HL-60/S4 treated with phorbol 12-myristate 13-acetate at 8.2 ng/mL for 4 days and 3 days (cell line): ENCODE data around the gene MAGI2.

Experiments
- in situ Hi-C: fragments of 300-500 bp; cut with MboI; formaldehyde crosslinking; loops from 2 replicates; pipeline ENCODE4 v1.15.0; 2022; ENCODE audit warnings: low sequenced_read_pairs

The MAGI2 gene

GRCh38 chr7:79272938-79273337 lies 180.5 kb downstream of the MAGI2 start:
- in situ Hi-C loops, result no loop called here

- in situ Hi-C loops, result no loop called here
Measured at GRCh38 chr7:79272066-79272669, 181.3 kb downstream of the MAGI2 start.

- in situ Hi-C loops, result no loop called here
Measured at GRCh38 chr7:79268730-79269129, 184.7 kb downstream of the MAGI2 start.

DNA sequence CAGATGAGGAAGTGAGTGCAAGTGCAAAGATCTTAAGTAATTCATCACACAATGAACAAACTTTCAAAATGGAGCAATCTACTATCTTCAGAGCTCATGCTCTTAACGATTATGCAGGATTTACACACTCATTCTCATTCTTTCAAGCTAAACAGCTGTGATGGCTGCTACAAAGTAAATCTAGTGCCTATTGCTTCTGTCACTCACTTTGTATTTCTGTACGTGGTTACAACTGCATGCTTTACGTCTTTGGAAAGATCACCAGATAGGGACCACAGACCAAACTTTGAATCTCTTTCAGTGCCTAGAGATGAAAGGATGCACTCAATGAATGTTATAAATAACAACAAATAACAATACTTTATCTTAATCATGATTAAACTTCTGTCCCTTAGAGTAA lies 194.6 kb downstream of the MAGI2 start:
- in situ Hi-C loops, result no loop called here

DNA sequence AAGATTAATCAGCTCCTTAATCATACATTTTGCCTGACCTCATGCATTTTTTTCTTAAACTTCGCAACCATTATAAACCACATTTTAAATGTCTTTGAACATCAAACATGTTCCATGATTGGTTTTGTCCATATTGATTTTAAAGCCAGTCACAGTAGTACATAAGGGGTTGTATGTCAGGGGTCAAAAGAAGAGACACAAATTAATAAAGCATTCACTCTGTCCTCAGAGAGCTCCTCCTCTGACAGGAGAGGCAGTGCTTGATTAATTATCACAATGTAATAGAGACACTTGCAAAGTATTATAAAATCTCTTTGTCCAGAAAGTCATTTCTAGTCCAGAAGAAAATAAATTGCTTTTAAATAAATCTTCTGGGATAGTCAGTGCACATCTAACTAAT lies 195.5 kb downstream of the MAGI2 start:
- in situ Hi-C loops, result no loop called here

DNA sequence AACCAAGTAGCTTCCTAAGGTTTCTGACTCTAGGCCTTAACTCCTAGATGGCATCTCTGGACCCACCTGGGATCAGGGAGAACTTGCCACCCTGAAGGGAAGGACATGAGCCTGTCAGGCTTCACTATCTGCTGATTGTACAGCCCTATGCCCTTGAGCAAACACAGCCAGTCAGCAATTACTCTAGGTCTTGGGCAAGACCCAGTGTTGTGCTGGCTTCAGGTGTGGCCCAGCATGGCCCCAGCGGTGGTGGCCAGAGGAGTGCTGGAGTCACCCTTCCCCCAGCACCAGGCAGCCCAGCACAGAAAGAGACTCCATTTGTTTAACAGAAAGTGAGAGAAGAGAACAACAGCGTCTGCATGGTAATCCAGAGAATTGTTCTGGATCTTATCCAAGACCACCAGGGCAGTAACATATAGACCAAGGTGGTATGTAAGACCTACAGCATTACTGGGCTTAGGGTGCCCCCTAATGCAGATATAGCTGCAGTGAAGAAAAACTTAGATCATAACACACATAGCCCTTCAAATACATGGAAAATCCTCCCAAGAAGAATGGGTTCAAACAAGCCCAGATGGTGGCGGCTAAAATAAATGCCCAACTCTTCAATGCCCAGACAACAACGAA lies 207.7 kb downstream of the MAGI2 start:
- in situ Hi-C loops, result no loop called here

GRCh38 chr7:79244482-79244881 lies 209.0 kb downstream of the MAGI2 start:
- in situ Hi-C loops, result no loop called here

DNA sequence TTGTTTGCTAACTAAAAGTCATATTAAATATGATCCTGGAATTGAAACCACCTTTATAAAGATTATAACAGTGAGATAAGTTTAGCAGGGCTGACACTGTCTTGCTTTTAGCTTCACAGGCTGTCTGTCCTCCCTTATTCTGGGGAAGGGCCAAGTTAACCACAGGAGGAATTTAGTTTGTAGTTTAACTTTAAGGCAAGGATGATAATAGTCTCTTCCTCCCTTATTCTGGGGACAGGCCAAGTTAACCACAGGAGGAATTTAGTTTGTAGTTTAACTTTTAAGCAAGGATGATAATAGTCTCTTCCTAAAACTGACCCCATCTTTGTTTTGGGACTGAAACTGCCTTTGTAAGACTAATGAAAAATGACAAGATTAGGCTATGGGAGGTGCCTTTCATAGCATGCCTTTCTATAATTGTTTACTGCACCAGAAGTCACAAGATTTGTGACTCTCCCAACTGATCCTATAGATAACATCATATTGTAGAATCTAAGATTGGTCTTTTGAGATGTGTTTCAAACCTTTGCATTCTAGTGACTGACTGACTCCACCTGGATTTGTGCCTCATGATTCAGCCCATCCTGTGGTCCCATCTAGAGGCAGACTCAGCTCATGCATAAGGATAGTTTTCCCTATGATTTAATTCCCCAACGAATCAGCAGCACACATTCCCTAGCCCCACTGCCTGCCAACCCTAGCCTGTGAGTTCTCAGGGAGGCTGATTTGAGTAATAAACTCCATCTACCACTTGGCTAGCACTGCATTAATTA lies 212.0 kb downstream of the MAGI2 start:
- in situ Hi-C loops, result no loop called here

- in situ Hi-C loops, result no loop called here
Measured at GRCh38 chr7:79240413-79240812, 213.1 kb downstream of the MAGI2 start.

DNA sequence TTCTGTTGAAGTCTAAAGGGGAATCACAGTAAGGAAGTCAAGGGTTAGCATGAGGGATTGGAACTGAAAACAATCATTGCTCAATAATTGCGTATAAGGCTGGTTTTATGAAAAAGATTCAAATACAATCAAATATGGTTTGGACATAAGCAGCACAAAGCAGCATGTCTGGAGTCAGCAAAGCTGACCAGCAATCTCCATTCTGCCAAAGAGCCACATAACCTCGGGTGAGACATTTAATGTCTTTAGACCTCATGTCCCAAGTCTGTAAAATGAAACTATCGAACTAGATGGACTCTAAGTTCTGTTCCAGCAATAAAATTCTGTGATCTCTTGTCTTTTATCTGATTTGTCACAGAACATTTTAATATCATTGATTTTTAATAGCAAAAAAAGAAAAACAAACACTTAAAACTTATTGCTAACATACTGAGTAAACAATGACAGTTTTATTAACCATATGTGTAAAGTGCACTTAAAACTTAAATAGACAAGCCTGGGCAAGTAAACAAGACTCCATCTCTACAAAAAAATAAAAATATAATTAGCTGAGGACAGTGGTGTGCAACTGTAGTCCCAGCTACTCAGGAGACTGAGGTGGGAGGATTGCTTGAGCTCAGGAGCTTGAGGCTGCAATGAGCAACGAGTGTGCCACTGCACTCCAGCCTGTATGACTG lies 217.0 kb downstream of the MAGI2 start:
- in situ Hi-C loops, result no loop called here

DNA sequence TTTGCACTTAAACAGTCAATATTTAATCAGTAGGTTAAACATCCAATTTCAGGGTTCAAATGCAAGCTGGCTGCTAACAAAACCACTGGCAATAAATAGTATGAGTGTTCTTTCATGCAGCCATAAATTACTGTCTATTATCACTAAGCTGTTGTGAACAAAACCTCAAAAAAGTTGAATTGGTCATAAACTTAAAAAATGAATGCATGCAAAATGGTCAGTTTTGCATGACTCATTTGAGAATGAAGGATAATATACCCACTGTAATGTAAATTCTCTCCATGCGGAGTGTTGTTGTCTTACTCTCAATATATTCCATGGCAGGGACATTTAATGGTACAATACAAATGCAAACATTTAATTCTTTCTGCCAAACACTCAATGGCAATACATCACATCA lies 226.4 kb downstream of the MAGI2 start:
- in situ Hi-C loops, result no loop called here

GRCh38 chr7:79221211-79221610 lies 232.3 kb downstream of the MAGI2 start:
- in situ Hi-C loops, result no loop called here

DNA sequence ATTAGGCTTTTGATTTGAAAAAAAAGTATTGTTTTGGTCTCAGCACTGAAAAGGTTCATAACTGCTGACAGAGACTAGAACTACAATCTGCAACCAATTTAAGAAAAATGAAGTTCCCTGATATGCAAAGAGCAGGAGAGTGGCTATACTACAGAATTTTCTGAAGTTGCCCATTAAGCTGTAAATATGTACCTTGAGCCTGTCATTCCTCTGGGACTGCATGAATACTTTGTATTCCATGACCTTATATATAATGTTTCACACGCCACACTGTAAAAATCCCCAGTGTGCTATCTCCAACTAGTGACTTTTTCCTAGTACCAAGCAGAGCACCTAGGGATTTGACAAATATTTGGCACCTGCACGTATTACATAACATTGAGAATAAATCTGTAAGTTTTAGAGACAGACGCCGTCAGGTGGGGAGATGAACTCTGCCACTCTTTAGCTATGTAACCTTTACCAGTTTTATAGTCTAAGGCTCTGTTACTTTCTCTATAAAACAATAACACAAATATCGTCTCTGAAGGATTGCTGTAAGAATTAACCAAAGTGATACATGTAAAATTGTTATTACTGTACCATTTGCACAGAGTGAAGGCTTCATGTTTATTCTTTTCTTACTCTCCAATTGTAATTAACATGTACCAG lies 235.4 kb downstream of the MAGI2 start:
- in situ Hi-C loops, result no loop called here

- in situ Hi-C loops, result no loop called here
Measured at GRCh38 chr7:79217468-79217867, 236.0 kb downstream of the MAGI2 start.

- in situ Hi-C loops, result no loop called here
Measured at GRCh38 chr7:79216236-79216635, 237.2 kb downstream of the MAGI2 start.

- in situ Hi-C loops, result no loop called here
Measured at GRCh38 chr7:79212334-79212733, 241.1 kb downstream of the MAGI2 start.

GRCh38 chr7:79211724-79212123 lies 241.7 kb downstream of the MAGI2 start:
- in situ Hi-C loops, result no loop called here

GRCh38 chr7:79199961-79200360 lies 253.5 kb downstream of the MAGI2 start:
- in situ Hi-C loops, result no loop called here

- in situ Hi-C loops, result no loop called here
Measured at GRCh38 chr7:79199266-79199665, 254.2 kb downstream of the MAGI2 start.

GRCh38 chr7:79185605-79186004 lies 267.9 kb downstream of the MAGI2 start:
- in situ Hi-C loops, result no loop called here

- in situ Hi-C loops, result no loop called here
Measured at GRCh38 chr7:79182283-79182682, 271.2 kb downstream of the MAGI2 start.
